ENCODE results near the gene ZSCAN25. TPM values are rescaled to one million over a fixed set of nuclear protein-coding genes. Genes with fewer than 3 reads are reported as not detected.

Gene ZSCAN25
- total RNA-seq, 1 donor from 2014 or later, result 31.2 TPM

DNA sequence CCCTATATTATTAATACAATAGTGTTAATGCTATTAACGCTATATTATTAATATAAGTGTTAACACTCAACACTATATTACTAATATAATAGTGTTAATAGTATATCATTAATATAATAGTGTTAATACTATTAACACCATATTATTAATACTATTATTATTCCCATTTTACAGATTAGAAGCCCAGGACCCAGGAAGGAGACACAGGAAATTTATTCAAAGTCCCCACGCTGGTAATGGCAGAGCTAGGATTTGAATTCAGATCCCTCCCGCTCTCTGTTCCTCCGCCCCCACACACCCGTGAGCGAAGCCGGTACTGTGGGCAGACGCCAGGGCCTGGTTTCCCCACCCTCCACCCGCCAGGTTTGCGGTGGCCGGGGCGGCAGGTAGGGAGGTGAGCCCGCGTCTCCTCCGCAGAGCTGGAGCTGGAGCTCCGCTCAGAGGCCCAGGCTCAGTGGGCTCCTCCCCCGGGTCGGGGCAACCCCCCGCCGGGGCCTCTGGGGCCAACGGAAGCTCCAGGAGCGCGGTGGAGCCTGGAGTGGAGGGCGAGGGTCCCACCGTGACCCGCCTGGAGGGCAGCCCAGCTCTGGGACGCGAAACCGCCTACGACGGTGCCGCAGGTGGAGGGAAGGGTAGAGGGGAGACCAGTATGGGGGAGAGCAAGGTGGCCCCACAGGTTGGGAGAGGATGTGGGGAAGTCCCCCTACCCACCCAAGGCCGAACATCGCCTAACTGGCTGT is 18.8 kb upstream of the ZSCAN25 start, which contains the start of gene TMEM225B:
Gene TMEM225B (plus strand): TSS at position 506 of the 740 bp plus-strand sequence. CDS start 6,122 bp downstream, outside the sequence.
- Mint-ChIP-seq H3K4me3 (ENCODE audit: low read depth) (no peak within 1 kb of the TSS), H3K36me3 (ENCODE audit: low read depth) (no peaks in the 10 kb centered on the region), H3K27me3 (ENCODE audit: low read depth) (no peaks in the 10 kb centered on the region), H3K27ac (no peak within 1 kb of the TSS), H3K4me1 (ENCODE audit: low read depth) (peaks cover 2% of the 10 kb centered on the region), H3K9me3 (no peaks in the 10 kb centered on the region)
- peak; percentile 39 for DNase-seq (ENCODE audit: low spot score)
- intact Hi-C loops (cut with micrococcal nuclease), result no loop called here

DNA sequence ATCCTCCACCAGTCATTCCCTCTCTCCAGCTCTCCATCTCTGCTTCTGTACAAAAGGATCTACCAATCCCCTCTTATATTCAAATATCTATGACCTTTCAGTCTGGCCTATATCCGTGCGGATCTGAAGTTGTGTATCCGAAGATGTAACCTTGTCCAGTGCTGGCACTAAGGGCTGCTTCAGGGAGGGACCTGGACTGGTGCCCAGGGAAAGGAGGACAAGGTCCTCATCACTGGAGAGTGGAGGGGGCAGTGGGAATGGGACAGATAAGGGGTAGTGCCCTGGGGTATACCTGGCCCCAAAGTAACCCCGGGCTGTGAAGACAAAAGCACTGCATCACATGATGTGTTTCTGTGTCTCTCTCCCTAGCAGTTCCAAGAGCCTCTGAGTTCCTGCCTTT is 16.9 kb upstream of the ZSCAN25 start:
- DNase-seq (ENCODE audit: low spot score), result no peak
- intact Hi-C loops (cut with micrococcal nuclease), result no loop called here
- Mint-ChIP-seq H3K36me3 (ENCODE audit: low read depth) (no peaks in the 10 kb centered on the region), H3K27me3 (ENCODE audit: low read depth) (no peaks in the 10 kb centered on the region), H3K27ac (no peak overlapping the region), H3K9me3 (no peaks in the 10 kb centered on the region), H3K4me3 (ENCODE audit: low read depth) (no peak overlapping the region), H3K4me1 (ENCODE audit: low read depth) (peaks cover 2% of the 10 kb centered on the region)

DNA sequence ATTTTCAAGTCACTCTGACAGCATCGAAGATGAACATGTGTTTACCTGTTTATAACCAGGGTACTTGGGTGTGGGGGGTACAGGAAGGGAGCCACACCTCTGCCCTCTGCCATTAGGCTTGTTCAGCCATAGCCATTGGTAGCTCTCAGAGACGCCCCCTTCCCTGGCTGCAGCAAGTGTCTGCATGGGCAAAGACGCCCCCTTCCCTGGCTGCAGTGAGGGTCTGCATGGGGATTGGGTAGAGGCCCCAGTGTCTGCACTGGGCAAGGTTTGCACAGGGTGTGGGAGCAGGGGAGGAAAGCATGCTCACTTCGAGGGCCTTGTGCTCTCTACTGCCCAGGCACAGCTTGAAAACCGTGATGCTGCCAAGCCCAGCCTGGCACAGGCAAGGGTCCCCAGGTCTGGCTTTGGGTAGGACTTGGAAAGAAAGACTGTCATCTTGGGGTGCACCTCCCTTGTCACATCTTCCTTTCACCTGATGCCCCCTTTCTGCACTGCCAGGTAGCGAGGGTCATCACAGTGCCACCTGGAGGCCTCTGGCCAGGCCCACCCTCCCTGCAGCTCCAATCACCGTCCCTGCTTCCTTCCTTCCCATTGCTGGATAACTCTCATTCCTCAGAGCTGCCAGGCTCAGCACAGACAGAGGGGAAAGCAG is 15.0 kb upstream of the ZSCAN25 start:
- no peaks in the 10 kb centered on the region for H3K36me3 Mint-ChIP-seq (ENCODE audit: low read depth)
- no peak for DNase-seq (ENCODE audit: low spot score)
- no peak overlapping the region for H3K4me3 Mint-ChIP-seq (ENCODE audit: low read depth)
- intact Hi-C loops (cut with micrococcal nuclease), result no loop called here
- H3K27ac Mint-ChIP-seq, result no peak overlapping the region
- H3K4me1 Mint-ChIP-seq (ENCODE audit: low read depth), result peaks cover 2% of the 10 kb centered on the region
- H3K9me3 Mint-ChIP-seq, result no peaks in the 10 kb centered on the region
- H3K27me3 Mint-ChIP-seq (ENCODE audit: low read depth), result no peaks in the 10 kb centered on the region

DNA sequence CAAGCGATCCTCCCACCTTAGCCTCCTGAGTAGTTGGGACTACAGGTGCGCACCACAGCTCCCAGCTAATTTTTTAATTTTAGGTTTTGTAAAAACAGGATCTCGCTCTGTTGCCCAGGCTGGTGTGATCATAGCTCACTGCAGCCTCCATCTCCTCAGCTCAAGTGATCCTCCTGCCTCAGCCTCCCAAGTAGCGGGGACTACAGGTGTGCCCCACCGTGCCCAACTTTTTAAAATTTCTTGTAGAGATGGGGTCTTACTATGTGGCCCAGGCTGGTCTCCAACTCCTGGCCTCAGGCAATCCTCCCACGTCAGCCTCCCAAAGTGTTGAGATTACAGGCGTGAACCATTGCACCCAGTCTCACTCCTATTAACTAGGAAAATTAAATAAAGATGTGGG is 11.2 kb upstream of the ZSCAN25 start:
- Mint-ChIP-seq H3K27me3 (ENCODE audit: low read depth) (no peaks in the 10 kb centered on the region), H3K27ac (no peak overlapping the region)

DNA sequence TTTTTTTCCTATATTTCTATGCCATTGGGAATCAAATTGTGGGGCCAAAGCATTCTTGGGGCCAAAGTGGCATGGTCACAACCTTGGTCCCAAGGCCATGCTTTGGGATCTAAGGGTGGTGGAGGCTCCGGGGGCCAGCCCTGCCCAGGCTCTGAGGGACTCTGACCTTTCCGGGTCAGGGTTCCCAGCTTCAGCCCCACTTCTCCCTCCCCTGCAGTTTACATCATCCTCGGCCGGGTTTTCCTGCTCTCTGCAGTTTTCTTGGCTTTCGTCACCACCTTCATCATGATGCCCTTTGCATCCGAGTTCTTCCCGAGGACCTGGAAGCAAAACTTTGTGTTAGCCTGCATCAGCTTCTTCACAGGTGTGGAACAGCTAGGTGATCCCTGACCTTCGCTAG is 10.2 kb upstream of the ZSCAN25 start:
- intact Hi-C loops (cut with micrococcal nuclease), result no loop called here
- H3K27me3 Mint-ChIP-seq (ENCODE audit: low read depth), result no peaks in the 10 kb centered on the region
- no peak overlapping the region for H3K4me3 Mint-ChIP-seq (ENCODE audit: low read depth)
- no peak for DNase-seq (ENCODE audit: low spot score)
- H3K36me3 Mint-ChIP-seq (ENCODE audit: low read depth), result no peaks in the 10 kb centered on the region
- H3K27ac Mint-ChIP-seq, result no peak overlapping the region
- H3K4me1 Mint-ChIP-seq (ENCODE audit: low read depth), result peaks cover 2% of the 10 kb centered on the region
- H3K9me3 Mint-ChIP-seq, result no peaks in the 10 kb centered on the region

More for the DNA sequence above, 11.2 kb upstream of the ZSCAN25 start:
- DNase-seq (ENCODE audit: low spot score), result no peak
- intact Hi-C loops (cut with micrococcal nuclease), result no loop called here
- Mint-ChIP-seq H3K36me3 (ENCODE audit: low read depth) (no peaks in the 10 kb centered on the region), H3K4me1 (ENCODE audit: low read depth) (peaks cover 2% of the 10 kb centered on the region), H3K4me3 (ENCODE audit: low read depth) (no peak overlapping the region), H3K9me3 (no peaks in the 10 kb centered on the region)

DNA sequence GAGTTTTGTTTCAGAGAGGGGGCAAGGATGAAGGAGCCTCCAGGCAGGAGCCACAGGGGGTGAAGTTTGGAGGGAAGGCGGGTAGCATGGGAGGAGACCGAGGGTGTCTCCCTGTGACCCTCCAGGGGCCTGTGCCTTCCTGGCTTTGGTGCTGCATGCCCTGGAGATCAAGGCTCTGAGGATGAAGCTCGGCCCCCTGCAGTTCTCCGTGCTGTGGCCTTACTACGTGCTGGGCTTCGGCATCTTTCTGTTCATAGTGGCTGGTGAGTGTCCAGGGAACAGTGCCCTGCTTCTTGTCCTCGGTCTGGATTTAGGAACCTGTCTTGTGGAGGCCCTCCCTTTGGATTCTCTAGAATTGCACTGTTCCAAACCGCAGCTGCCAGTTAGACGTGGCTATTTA is 9.2 kb upstream of the ZSCAN25 start:
- Mint-ChIP-seq H3K4me3 (ENCODE audit: low read depth) (no peak overlapping the region), H3K27ac (no peak overlapping the region), H3K9me3 (no peaks in the 10 kb centered on the region), H3K36me3 (ENCODE audit: low read depth) (no peaks in the 10 kb centered on the region), H3K4me1 (ENCODE audit: low read depth) (peaks cover 2% of the 10 kb centered on the region), H3K27me3 (ENCODE audit: low read depth) (no peaks in the 10 kb centered on the region)
- no peak for DNase-seq (ENCODE audit: low spot score)
- intact Hi-C loops (cut with micrococcal nuclease), result no loop called here

DNA sequence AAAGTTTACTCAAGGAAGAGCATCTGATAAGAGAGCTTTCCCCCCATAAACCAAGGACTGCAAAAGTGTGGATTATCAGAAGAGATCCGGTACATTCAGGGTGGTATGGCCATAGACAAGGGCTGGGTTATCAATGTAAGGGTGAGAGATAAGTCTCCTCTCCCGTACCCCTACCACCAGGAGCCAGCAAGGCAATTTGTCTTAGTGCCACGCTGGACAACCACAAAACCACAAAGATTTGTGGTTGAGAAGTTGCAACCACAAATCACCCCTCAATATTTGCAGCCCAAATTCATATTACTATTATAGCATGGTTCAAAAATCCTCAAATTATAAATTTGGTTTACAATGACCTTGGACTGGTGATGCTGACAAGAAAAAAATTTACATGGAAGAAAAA is 2.3 kb upstream of the ZSCAN25 start:
- Mint-ChIP-seq H3K4me1 (ENCODE audit: low read depth) (peaks cover 32% of the 10 kb centered on the region), H3K4me3 (ENCODE audit: low read depth) (no peak overlapping the region), H3K27me3 (ENCODE audit: low read depth) (peaks cover 4% of the 10 kb centered on the region), H3K36me3 (ENCODE audit: low read depth) (peaks cover 21% of the 10 kb centered on the region), H3K9me3 (no peaks in the 10 kb centered on the region), H3K27ac (no peak overlapping the region)
- DNase-seq (ENCODE audit: low spot score), result peak; percentile 3
- intact Hi-C loops (cut with micrococcal nuclease), result no loop called here

DNA sequence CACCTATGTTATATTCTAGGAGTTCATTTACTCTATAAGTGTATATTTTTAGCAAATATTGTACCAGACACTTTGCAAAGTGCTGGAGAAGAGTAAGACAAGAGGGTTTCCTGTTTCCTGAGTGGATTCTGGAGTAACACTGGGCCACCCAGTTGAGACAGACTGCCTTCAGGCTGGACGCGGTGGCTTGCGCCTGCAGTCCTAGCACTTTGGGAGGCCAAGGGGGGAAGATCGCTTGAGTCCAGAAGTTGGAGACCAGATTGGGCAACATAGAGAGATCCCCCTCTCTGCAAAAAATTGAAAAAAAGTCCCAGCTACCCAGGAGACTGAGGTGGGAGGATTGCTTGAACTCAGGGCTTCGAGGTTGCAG is 772 bp upstream of the ZSCAN25 start:
- Mint-ChIP-seq H3K27ac (peak overlapping the region; percentile 91), H3K4me3 (ENCODE audit: low read depth) (peak overlapping the region; percentile 92), H3K27me3 (ENCODE audit: low read depth) (peaks cover 4% of the 10 kb centered on the region), H3K9me3 (no peaks in the 10 kb centered on the region), H3K36me3 (ENCODE audit: low read depth) (peaks cover 35% of the 10 kb centered on the region), H3K4me1 (ENCODE audit: low read depth) (peaks cover 33% of the 10 kb centered on the region)
- intact Hi-C loops (cut with micrococcal nuclease), result loop anchor here (1.0 to 2.0 kb wide), 2 partner anchors 57 to 116 kb away; partner anchors contain the start of genes ZNF394 and ZNF655
- peak; percentile 7 for DNase-seq (ENCODE audit: low spot score)

GRCh38 chr7:99617192-99617781 is 541 bp downstream of the ZSCAN25 start:
- Mint-ChIP-seq H3K27ac (peak overlapping the region; percentile 91), H3K27me3 (ENCODE audit: low read depth) (peaks cover 4% of the 10 kb centered on the region), H3K9me3 (no peaks in the 10 kb centered on the region), H3K4me1 (ENCODE audit: low read depth) (peaks cover 44% of the 10 kb centered on the region), H3K36me3 (ENCODE audit: low read depth) (peaks cover 47% of the 10 kb centered on the region), H3K4me3 (ENCODE audit: low read depth) (peak overlapping the region; percentile 92)
- intact Hi-C loops (cut with micrococcal nuclease), result loop anchor here (2.0 kb wide), 1 partner anchor 58 kb away; the partner anchor contains the start of gene ZNF655
- peak; percentile 9 for DNase-seq (ENCODE audit: low spot score)

DNA sequence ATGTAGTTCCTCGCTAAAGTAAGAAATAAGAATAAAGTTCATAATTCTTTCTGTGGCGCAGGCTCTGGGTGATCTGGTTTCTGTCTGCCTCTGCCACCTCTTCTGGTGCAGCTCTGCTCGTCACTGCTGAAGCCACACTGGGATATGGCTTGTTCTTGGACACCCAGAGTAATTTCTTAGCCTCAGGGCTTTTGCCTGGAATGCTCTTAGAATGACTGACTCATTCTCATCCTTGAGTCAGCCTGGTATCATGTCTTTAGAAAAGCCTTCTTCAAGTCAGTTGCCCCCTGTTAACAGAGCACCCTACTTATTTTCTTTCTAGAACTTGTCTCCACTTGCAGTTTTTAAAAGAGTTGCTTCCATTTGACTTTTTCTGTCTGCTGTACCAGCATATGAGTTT is 2.0 kb downstream of the ZSCAN25 start:
- peak overlapping the region; percentile 92 for H3K4me3 Mint-ChIP-seq (ENCODE audit: low read depth)
- H3K9me3 Mint-ChIP-seq, result no peaks in the 10 kb centered on the region
- peaks cover 59% of the 10 kb centered on the region for H3K4me1 Mint-ChIP-seq (ENCODE audit: low read depth)
- H3K36me3 Mint-ChIP-seq (ENCODE audit: low read depth), result peaks cover 62% of the 10 kb centered on the region
- peaks cover 4% of the 10 kb centered on the region for H3K27me3 Mint-ChIP-seq (ENCODE audit: low read depth)
- intact Hi-C loops (cut with micrococcal nuclease), result no loop called here
- no peak for DNase-seq (ENCODE audit: low spot score)
- peak overlapping the region; percentile 91 for H3K27ac Mint-ChIP-seq

GRCh38 chr7:99619571-99620130 is 2.9 kb downstream of the ZSCAN25 start:
- Mint-ChIP-seq H3K27me3 (ENCODE audit: low read depth) (peaks cover 4% of the 10 kb centered on the region), H3K4me3 (ENCODE audit: low read depth) (peak overlapping the region; percentile 92), H3K9me3 (no peaks in the 10 kb centered on the region), H3K27ac (peak overlapping the region; percentile 91), H3K36me3 (ENCODE audit: low read depth) (peaks cover 71% of the 10 kb centered on the region), H3K4me1 (ENCODE audit: low read depth) (peaks cover 67% of the 10 kb centered on the region)
- DNase-seq (ENCODE audit: low spot score), result no peak
- intact Hi-C loops (cut with micrococcal nuclease), result loop anchor here (5.0 to 10.0 kb wide), 2 partner anchors 168 to 465 kb away; partner anchors contain the start of genes COPS6 and ZNF3

DNA sequence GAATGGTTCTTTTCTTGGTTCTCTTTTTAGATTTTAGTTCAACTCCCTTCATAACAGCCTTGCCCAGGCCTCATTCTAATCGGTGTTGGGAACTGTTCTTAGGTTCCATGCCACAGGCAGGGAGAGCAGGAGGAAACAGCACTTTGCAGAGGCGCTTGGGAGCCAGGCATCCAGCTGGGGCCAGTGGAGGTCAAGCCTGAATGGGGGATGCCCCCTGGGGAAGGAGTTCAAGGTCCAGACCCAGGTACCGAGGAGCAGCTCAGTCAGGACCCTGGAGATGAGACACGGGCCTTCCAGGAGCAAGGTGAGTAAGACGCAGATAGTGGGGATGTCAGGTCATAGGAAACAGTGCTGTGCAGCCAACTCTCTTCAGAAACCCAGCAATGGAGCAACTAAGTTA is 4.5 kb downstream of the ZSCAN25 start:
- no peak for DNase-seq (ENCODE audit: low spot score)
- Mint-ChIP-seq H3K36me3 (ENCODE audit: low read depth) (peaks cover 87% of the 10 kb centered on the region), H3K4me3 (ENCODE audit: low read depth) (no peak overlapping the region), H3K4me1 (ENCODE audit: low read depth) (peaks cover 74% of the 10 kb centered on the region), H3K27ac (peak overlapping the region; percentile 58), H3K9me3 (no peaks in the 10 kb centered on the region), H3K27me3 (ENCODE audit: low read depth) (no peaks in the 10 kb centered on the region)
- intact Hi-C loops (cut with micrococcal nuclease), result loop anchor here (5.0 to 10.0 kb wide), 2 partner anchors 166 to 464 kb away; partner anchors contain the start of genes COPS6 and ZNF3
